Adrenal gland (tissue), 5 donors: ENCODE measurements around the gene IKBKG.

Source experiments
- CTCF ChIP-seq, 6 experiments: fragments of 450-650 bp in 4 of 6; fragments of 200-600 bp in 2 of 6; sonication (generic) in 1 of 6; IDR thresholded peaks; 1 replicate in 5 of 6; 2 replicates in 1 of 6; pipeline versions ENCODE4 v1.5.1 to v1.8.0; 2016 to 2021; ENCODE audit warnings: antibody characterized with exemption in 6 of 6, mild to moderate bottlenecking in 2 of 6, moderate library complexity in 1 of 6
- POLR2A ChIP-seq, 2 donors: fragments of 450-650 bp; IDR thresholded peaks; one replicate each; pipeline ENCODE4 v1.6.1; 2017; ENCODE audit warnings: antibody characterized with exemption in 2 of 2, mild to moderate bottlenecking in 2 of 2, moderate library complexity in 1 of 2
- donor health status: DM: no; HTN: no; CAD: no.

- TF ChIP-seq CTCF (IDR thresholded peaks at IDR 0.05) (no peak), POLR2A (IDR thresholded peaks at IDR 0.05) (no peak)
Measured at GRCh38 chrX:154530286-154530685, 17.1 kb upstream of the IKBKG start.
